Activated CD4-positive, alpha-beta memory T cell treated with anti-CD3 and anti-CD28 coated beads, Interleukin-2, amount 10 ng/mL, durations not matched to agents 7 days and 5 days (primary cell): ENCODE measurements around the gene ARHGEF11. TPM values are rescaled to one million over a fixed set of nuclear protein-coding genes. Genes with fewer than 3 reads are reported as not detected.

Experiments
- CTCF ChIA-PET: fragments of 350-600 bp; sonication (Branson Sonifier 250); formaldehyde crosslinking; loops from one replicate; lab custom pipeline; 2021; ENCODE audit warnings: antibody characterized with exemption, inconsistent platforms; lab: Charles Lee
- POLR2A ChIA-PET: fragments of 350-600 bp; sonication (Branson Sonifier 250); formaldehyde crosslinking; loops from one replicate; lab custom pipeline; 2021; ENCODE audit warnings: antibody characterized with exemption; lab: Charles Lee
- DNase-seq: peaks from one replicate; pipeline ENCODE4 v3.0.0-alpha.2; 2020
- H3K27ac Mint-ChIP-seq: one replicate; pipeline ENCODE4 v1.8.0; 2021; ENCODE audit warnings: mild to moderate bottlenecking, mixed read lengths
- H3K27me3 Mint-ChIP-seq: one replicate; pipeline ENCODE4 v1.8.0; 2021; ENCODE audit warnings: mixed read lengths
- H3K36me3 Mint-ChIP-seq: one replicate; pipeline ENCODE4 v1.8.0; 2021; ENCODE audit warnings: low read depth, mixed read lengths
- H3K4me1 Mint-ChIP-seq: one replicate; pipeline ENCODE4 v1.8.0; 2021; ENCODE audit warnings: mixed read lengths
- H3K4me3 Mint-ChIP-seq: one replicate; pipeline ENCODE4 v1.8.0; 2021; ENCODE audit warnings: mild to moderate bottlenecking, mixed read lengths
- H3K9me3 Mint-ChIP-seq: one replicate; pipeline ENCODE4 v1.8.0; 2021; ENCODE audit warnings: mixed read lengths
- total RNA-seq, 2 experiments: library from RNA; stranded (reverse); gene quantifications; one replicate each; pipeline ENCODE4 v1.2.3, GENCODE V29; 2021

ARHGEF11 gene
- total RNA-seq, 2 experiments from 2014 or later, result 14.9 to 15.8 TPM

GRCh38 chr1:157043685-157044084, 1.9 kb downstream of the ARHGEF11 start:
- Mint-ChIP-seq H3K36me3 (peaks cover 3% of the 10 kb centered on the region), H3K27ac (no peak overlapping the region), H3K4me1 (peaks cover 11% of the 10 kb centered on the region), H3K27me3 (peaks cover 72% of the 10 kb centered on the region), H3K9me3 (no peaks in the 10 kb centered on the region), H3K4me3 (no peak overlapping the region)
- ChIA-PET POLR2A (no interaction called here), CTCF (no interaction called here)
- no peak for DNase-seq

GRCh38 chr1:157042846-157043245, 2.7 kb downstream of the ARHGEF11 start:
- no peaks in the 10 kb centered on the region for H3K9me3 Mint-ChIP-seq
- H3K27me3 Mint-ChIP-seq, result peaks cover 72% of the 10 kb centered on the region
- H3K4me3 Mint-ChIP-seq, result no peak overlapping the region
- no peak for DNase-seq
- ChIA-PET POLR2A (no interaction called here), CTCF (no interaction called here)
- H3K36me3 Mint-ChIP-seq, result peaks cover 3% of the 10 kb centered on the region
- no peak overlapping the region for H3K27ac Mint-ChIP-seq
- H3K4me1 Mint-ChIP-seq, result peaks cover 11% of the 10 kb centered on the region

GRCh38 chr1:157040802-157041201, 4.7 kb downstream of the ARHGEF11 start:
- H3K4me3 Mint-ChIP-seq, result no peak overlapping the region
- peaks cover 3% of the 10 kb centered on the region for H3K36me3 Mint-ChIP-seq
- peaks cover 63% of the 10 kb centered on the region for H3K27me3 Mint-ChIP-seq
- peaks cover 4% of the 10 kb centered on the region for H3K4me1 Mint-ChIP-seq
- POLR2A ChIA-PET, result no interaction called here
- no peaks in the 10 kb centered on the region for H3K9me3 Mint-ChIP-seq
- CTCF ChIA-PET, result no interaction called here
- no peak overlapping the region for H3K27ac Mint-ChIP-seq
- no peak for DNase-seq

- Mint-ChIP-seq H3K27ac (no peak overlapping the region), H3K9me3 (no peaks in the 10 kb centered on the region), H3K4me3 (no peak overlapping the region), H3K36me3 (no peaks in the 10 kb centered on the region), H3K4me1 (no peaks in the 10 kb centered on the region), H3K27me3 (peaks cover 35% of the 10 kb centered on the region)
- no peak for DNase-seq
- ChIA-PET CTCF (no interaction called here), POLR2A (no interaction called here)
Observed at GRCh38 chr1:157035121-157035520, 10.4 kb downstream of the ARHGEF11 start.

- DNase-seq, result no peak
- CTCF ChIA-PET, result no interaction called here
- POLR2A ChIA-PET, result no interaction called here
- Mint-ChIP-seq H3K27ac (no peak overlapping the region), H3K36me3 (no peaks in the 10 kb centered on the region), H3K4me3 (no peak overlapping the region), H3K4me1 (no peaks in the 10 kb centered on the region), H3K9me3 (no peaks in the 10 kb centered on the region), H3K27me3 (peaks cover 29% of the 10 kb centered on the region)
Observed at GRCh38 chr1:157034137-157034800, 11.3 kb downstream of the ARHGEF11 start.

- H3K27me3 Mint-ChIP-seq, result peaks cover 28% of the 10 kb centered on the region
- no peak overlapping the region for H3K27ac Mint-ChIP-seq
- no peak for DNase-seq
- POLR2A ChIA-PET, result no interaction called here
- no peak overlapping the region for H3K4me3 Mint-ChIP-seq
- CTCF ChIA-PET, result no interaction called here
- no peaks in the 10 kb centered on the region for H3K9me3 Mint-ChIP-seq
- H3K4me1 Mint-ChIP-seq, result no peaks in the 10 kb centered on the region
- H3K36me3 Mint-ChIP-seq, result no peaks in the 10 kb centered on the region
Observed at GRCh38 chr1:157033357-157033876, 12.1 kb downstream of the ARHGEF11 start.

GRCh38 chr1:157032303-157032702, 13.2 kb downstream of the ARHGEF11 start:
- H3K9me3 Mint-ChIP-seq, result no peaks in the 10 kb centered on the region
- H3K27ac Mint-ChIP-seq, result no peak overlapping the region
- no peak overlapping the region for H3K4me3 Mint-ChIP-seq
- DNase-seq, result no peak
- ChIA-PET CTCF (interaction anchor here (0.9 kb wide), 1 partner anchor 42 kb away, joined by 3 read pairs; no protein-coding TSS in a partner anchor), POLR2A (no interaction called here)
- no peaks in the 10 kb centered on the region for H3K36me3 Mint-ChIP-seq
- no peaks in the 10 kb centered on the region for H3K4me1 Mint-ChIP-seq
- peaks cover 27% of the 10 kb centered on the region for H3K27me3 Mint-ChIP-seq

GRCh38 chr1:157030728-157031127, 14.8 kb downstream of the ARHGEF11 start:
- ChIA-PET POLR2A (no interaction called here), CTCF (no interaction called here)
- Mint-ChIP-seq H3K36me3 (no peaks in the 10 kb centered on the region), H3K9me3 (no peaks in the 10 kb centered on the region), H3K27me3 (peaks cover 30% of the 10 kb centered on the region), H3K27ac (no peak overlapping the region), H3K4me3 (no peak overlapping the region), H3K4me1 (no peaks in the 10 kb centered on the region)
- DNase-seq, result no peak

- Mint-ChIP-seq H3K4me3 (no peak overlapping the region), H3K9me3 (no peaks in the 10 kb centered on the region), H3K4me1 (no peaks in the 10 kb centered on the region), H3K36me3 (no peaks in the 10 kb centered on the region), H3K27me3 (peaks cover 43% of the 10 kb centered on the region), H3K27ac (no peak overlapping the region)
- ChIA-PET CTCF (interaction anchor here (0.7 kb wide), 1 partner anchor 583 kb away, joined by 3 read pairs; no protein-coding TSS in a partner anchor), POLR2A (no interaction called here)
- no peak for DNase-seq
Observed at GRCh38 chr1:157028674-157029073, 16.9 kb downstream of the ARHGEF11 start.

- no peaks in the 10 kb centered on the region for H3K4me1 Mint-ChIP-seq
- CTCF ChIA-PET, result no interaction called here
- no peak for DNase-seq
- peaks cover 3% of the 10 kb centered on the region for H3K9me3 Mint-ChIP-seq
- POLR2A ChIA-PET, result no interaction called here
- no peak overlapping the region for H3K27ac Mint-ChIP-seq
- peaks cover 46% of the 10 kb centered on the region for H3K27me3 Mint-ChIP-seq
- H3K36me3 Mint-ChIP-seq, result no peaks in the 10 kb centered on the region
- no peak overlapping the region for H3K4me3 Mint-ChIP-seq
Observed at GRCh38 chr1:157025856-157026255, 19.7 kb downstream of the ARHGEF11 start.

GRCh38 chr1:157025385-157025784, 20.2 kb downstream of the ARHGEF11 start:
- Mint-ChIP-seq H3K27ac (no peak overlapping the region), H3K36me3 (no peaks in the 10 kb centered on the region), H3K27me3 (peaks cover 49% of the 10 kb centered on the region), H3K4me1 (no peaks in the 10 kb centered on the region), H3K4me3 (no peak overlapping the region), H3K9me3 (peaks cover 4% of the 10 kb centered on the region)
- CTCF ChIA-PET, result interaction anchor here (1.2 kb wide), 1 partner anchor 131 kb away, joined by 3 read pairs; no protein-coding TSS in a partner anchor
- no peak for DNase-seq
- POLR2A ChIA-PET, result no interaction called here

GRCh38 chr1:157021688-157022087, 23.9 kb downstream of the ARHGEF11 start:
- CTCF ChIA-PET, result no interaction called here
- H3K4me3 Mint-ChIP-seq, result no peak overlapping the region
- no peaks in the 10 kb centered on the region for H3K4me1 Mint-ChIP-seq
- peaks cover 12% of the 10 kb centered on the region for H3K9me3 Mint-ChIP-seq
- peaks cover 49% of the 10 kb centered on the region for H3K27me3 Mint-ChIP-seq
- H3K36me3 Mint-ChIP-seq, result no peaks in the 10 kb centered on the region
- DNase-seq, result no peak
- H3K27ac Mint-ChIP-seq, result no peak overlapping the region
- POLR2A ChIA-PET, result no interaction called here

GRCh38 chr1:157019457-157019856, 26.1 kb downstream of the ARHGEF11 start:
- ChIA-PET CTCF (no interaction called here), POLR2A (no interaction called here)
- H3K4me3 Mint-ChIP-seq, result no peak overlapping the region

GRCh38 chr1:157011845-157012244, 33.7 kb downstream of the ARHGEF11 start:
- CTCF ChIA-PET, result no interaction called here

More at GRCh38 chr1:157019457-157019856, 26.1 kb downstream of the ARHGEF11 start:
- Mint-ChIP-seq H3K27ac (no peak overlapping the region), H3K36me3 (no peaks in the 10 kb centered on the region), H3K4me1 (no peaks in the 10 kb centered on the region), H3K27me3 (peaks cover 39% of the 10 kb centered on the region), H3K9me3 (peaks cover 12% of the 10 kb centered on the region)
- DNase-seq, result no peak

More at GRCh38 chr1:157011845-157012244, 33.7 kb downstream of the ARHGEF11 start:
- Mint-ChIP-seq H3K27ac (no peak overlapping the region), H3K36me3 (no peaks in the 10 kb centered on the region), H3K27me3 (peaks cover 31% of the 10 kb centered on the region), H3K9me3 (no peaks in the 10 kb centered on the region), H3K4me3 (no peak overlapping the region), H3K4me1 (no peaks in the 10 kb centered on the region)
- POLR2A ChIA-PET, result no interaction called here
- no peak for DNase-seq
